ENCODE measurements around the gene MLLT10. TPM values are rescaled to one million over a fixed set of nuclear protein-coding genes. Genes with fewer than 3 reads are reported as not detected.

Gene MLLT10
- total and polyA plus RNA-seq, 2 of the 8 experiments (the other 6 are each of a cell fraction or from before 2014, with no cell fraction given): 53.1 to 62.1 TPM

- H3K36me3 ChIP-seq (ENCODE audit: control insufficient read depth in 2 of 4, insufficient read depth in 4 of 4, low read length in 3 of 4): peaks cover 0 to 18% (median 0%) of the 10 kb centered on the region in 4 experiments; a peak in 1 of 8 replicates
- H4K91ac ChIP-seq (replicated peaks; ENCODE audit: insufficient read length, low read length): no peak overlapping the region
- H4K5ac ChIP-seq (ENCODE audit: insufficient read length, low read depth, low read length): no peak overlapping the region
- no peaks in the 10 kb centered on the region for H3K9me3 ChIP-seq (ENCODE audit: insufficient read depth in 2 of 2, low read depth in 1 of 2, low read length in 1 of 2)
- no peak overlapping the region for H3K14ac ChIP-seq (ENCODE audit: insufficient read length)
- no peak overlapping the region for H3K18ac ChIP-seq (ENCODE audit: extremely low read depth, low read length)
- H4K8ac ChIP-seq (ENCODE audit: extremely low read depth, insufficient read depth, low read length): no peak overlapping the region
- no peak overlapping the region for H2BK12ac ChIP-seq (ENCODE audit: low read depth, low read length)
- H2BK120ac ChIP-seq (replicated peaks; ENCODE audit: low read depth, low read length): no peak overlapping the region
- H3K9ac ChIP-seq (replicated peaks in 1 of 4; ENCODE audit: extremely low read depth in 1 of 4, low read depth in 3 of 4, low read length in 3 of 4): peak overlapping the region in 1 of 4 experiments; percentile 47; a peak in 1 of 7 replicates
- peaks cover 0 to 10% of the 10 kb centered on the region in 2 experiments; a peak in 1 of 4 replicates for H3K79me2 ChIP-seq (ENCODE audit: control insufficient read depth in 1 of 2, insufficient read depth in 2 of 2, low read length in 2 of 2)
- no peak overlapping the region for H2AK5ac ChIP-seq (ENCODE audit: low read depth, low read length)
- H3K27ac ChIP-seq (ENCODE audit: low read depth, low read length): no peak overlapping the region
- no peaks in the 10 kb centered on the region for H3K27me3 ChIP-seq (replicated peaks in 1 of 4; ENCODE audit: control insufficient read depth in 3 of 4, extremely low read depth in 1 of 4, insufficient read depth in 3 of 4, low read length in 3 of 4)
- ChIA-PET POLR2A (ENCODE audit: partially characterized antibody) (interaction anchor here (0.8 to 1.6 kb wide), 2 partner anchors 27 to 200 kb away, joined by 3 to 5 read pairs; no protein-coding TSS in a partner anchor), CTCF (ENCODE audit: partially characterized antibody) (interaction anchor here (0.8 to 2.3 kb wide), 4 partner anchors 8 to 446 kb away, joined by 3 to 8 read pairs (median 3); no protein-coding TSS in a partner anchor)
- H3K4ac ChIP-seq (replicated peaks; ENCODE audit: insufficient read length, low read depth, low read length): no peak overlapping the region
- no peak overlapping the region for H3K4me2 ChIP-seq (ENCODE audit: insufficient read depth in 1 of 2, low read depth in 2 of 2, low read length in 2 of 2)
- TF ChIP-seq MAX (IDR thresholded peaks at IDR 0.05) (no peak), HDAC6 (IDR thresholded peaks at IDR 0.05; ENCODE audit: low read depth, low read length) (no peak), SP1 (IDR thresholded peaks at IDR 0.05; ENCODE audit: low read depth, low read length) (no peak), GTF2F1 (IDR thresholded peaks at IDR 0.05; ENCODE audit: borderline replicate concordance, low read depth, low read length) (no peak), KDM5A (IDR thresholded peaks at IDR 0.05; ENCODE audit: low read length) (no peak), CHD1 (IDR thresholded peaks at IDR 0.05; ENCODE audit: low read depth, low read length) (no peak), BACH1 (IDR thresholded peaks at IDR 0.05; ENCODE audit: low read length) (no peak), POLR2A (IDR thresholded peaks at IDR 0.05; ENCODE audit: control extremely low read depth in 1 of 2, low read depth in 2 of 2, low read length in 2 of 2) (no peak), CEBPB (IDR thresholded peaks at IDR 0.05; ENCODE audit: low read depth, low read length) (no peak)
- H2AFZ ChIP-seq (ENCODE audit: low read length): no peak overlapping the region
- DNase-seq (ENCODE audit: low read depth in 1 of 2, low spot score in 2 of 2): no peak
- H3K4me1 ChIP-seq (replicated peaks in 1 of 4; ENCODE audit: control insufficient read depth in 3 of 4, insufficient read depth in 4 of 4, low read length in 3 of 4): peaks cover 2 to 12% (median 9%) of the 10 kb centered on the region in 4 experiments; a peak in 4 of 7 replicates
- no peak overlapping the region for H3K4me3 ChIP-seq (ENCODE audit: extremely low read depth in 1 of 4, insufficient read depth in 2 of 4, low read depth in 3 of 4, low read length in 4 of 4)
- no peak overlapping the region for H3K23ac ChIP-seq (ENCODE audit: insufficient read length)
- FAIRE-seq: no peak
- H2BK20ac ChIP-seq (ENCODE audit: low read length): no peak overlapping the region
- WGBS, 2 experiments (ENCODE audit: extremely low coverage in 1 of 2, insufficient coverage in 1 of 2, insufficient read length in 1 of 2, insufficient replicate concordance in 2 of 2, low coverage in 1 of 2, low lambda C conversion rate in 2 of 2, missing lambda C conversion rate in 1 of 2): 93% methylated on average over 7 of the region's 7 CpGs; no CpG with 5 or more reads in 1 of the 2 experiments
- H3K56ac ChIP-seq (replicated peaks; ENCODE audit: insufficient read length, low read depth, low read length): no peak overlapping the region
- no peak overlapping the region for H2BK5ac ChIP-seq (ENCODE audit: low read depth, low read length)
- no peak overlapping the region for H2BK15ac ChIP-seq (ENCODE audit: low read length)
- no peaks in the 10 kb centered on the region for H3K79me1 ChIP-seq (ENCODE audit: low read depth, low read length)
- no peaks in the 10 kb centered on the region for H4K20me1 ChIP-seq (replicated peaks in 1 of 2; ENCODE audit: control insufficient read depth in 1 of 2, insufficient read depth in 2 of 2, low read length in 2 of 2)
- no peaks in the 10 kb centered on the region for H3K23me2 ChIP-seq (ENCODE audit: low read depth, low read length)
Measured at GRCh38 chr10:21724020-21724589, 190.1 kb downstream of the MLLT10 start.
